GM23248 (cell line): ENCODE measurements around the gene EML4.

Source experiments
- EZH2 ChIP-seq: fragments of 200-600 bp; sonication (generic); IDR thresholded peaks from 2 replicates; pipeline ENCODE4 v1.6.1; 2018; ENCODE audit warnings: antibody characterized with exemption, mild to moderate bottlenecking; ENCODE audit not compliant: insufficient read depth, poor library complexity, severe bottlenecking
- EZH2phosphoT487 ChIP-seq: fragments of 200-600 bp; sonication (generic); IDR thresholded peaks from 2 replicates; pipeline ENCODE4 v1.6.1; 2018; ENCODE audit warnings: antibody characterized with exemption, moderate library complexity, mild to moderate bottlenecking, low read depth; ENCODE audit not compliant: insufficient read depth

- TF ChIP-seq EZH2: no peak
- no peak for TF ChIP-seq EZH2phosphoT487
Observed at GRCh38 chr2:42342061-42342794, 173.1 kb downstream of the EML4 start.
